GM12864 (cell line): ENCODE results near the gene MYCBP2.
A peak's percentile ranks its signal among the peaks of the same experiment; 100 is the strongest.

Experiments used
- DNase-seq: peaks from one replicate; pipeline ENCODE4 v3.0.0-alpha.2; 2011; ENCODE audit warnings: low read depth
- H3K4me3 ChIP-seq: 2 replicates; pipeline ENCODE4 v1.5.1; 2011; ENCODE audit warnings: mild to moderate bottlenecking, low read depth, low read length, control low read depth
- TF ChIP-seq, protein P1 (sequence below): IDR thresholded peaks from 2 replicates; pipeline ENCODE4 v1.5.1; 2011; ENCODE audit warnings: low read depth, mild to moderate bottlenecking, moderate library complexity, low read length, control low read depth, inconsistent platforms; ENCODE audit errors: missing control alignments

The MYCBP2 gene

DNA sequence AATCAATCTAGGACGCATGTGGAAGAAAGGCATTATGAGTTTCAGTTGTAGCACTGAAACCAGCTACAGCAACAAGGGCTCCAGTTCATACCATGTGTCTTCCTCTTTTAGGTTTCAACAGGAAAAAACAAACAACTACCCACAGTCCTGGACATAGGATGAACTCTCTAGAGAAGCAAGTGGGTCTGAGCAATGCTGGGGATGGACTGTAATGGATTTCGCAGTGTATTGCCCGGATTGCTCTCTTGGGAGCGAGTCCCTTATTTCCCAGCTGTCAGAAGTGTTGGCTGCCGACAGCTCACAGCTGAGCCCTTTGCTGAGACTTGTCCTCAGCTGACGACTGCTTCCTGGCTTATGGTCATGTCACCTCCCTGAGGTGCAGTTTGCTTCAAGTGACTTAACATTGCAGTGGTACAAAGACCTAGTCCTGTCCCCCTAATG is 12.1 kb upstream of the MYCBP2 start:
- no peak for DNase-seq
- TF ChIP-seq, protein P1, sequence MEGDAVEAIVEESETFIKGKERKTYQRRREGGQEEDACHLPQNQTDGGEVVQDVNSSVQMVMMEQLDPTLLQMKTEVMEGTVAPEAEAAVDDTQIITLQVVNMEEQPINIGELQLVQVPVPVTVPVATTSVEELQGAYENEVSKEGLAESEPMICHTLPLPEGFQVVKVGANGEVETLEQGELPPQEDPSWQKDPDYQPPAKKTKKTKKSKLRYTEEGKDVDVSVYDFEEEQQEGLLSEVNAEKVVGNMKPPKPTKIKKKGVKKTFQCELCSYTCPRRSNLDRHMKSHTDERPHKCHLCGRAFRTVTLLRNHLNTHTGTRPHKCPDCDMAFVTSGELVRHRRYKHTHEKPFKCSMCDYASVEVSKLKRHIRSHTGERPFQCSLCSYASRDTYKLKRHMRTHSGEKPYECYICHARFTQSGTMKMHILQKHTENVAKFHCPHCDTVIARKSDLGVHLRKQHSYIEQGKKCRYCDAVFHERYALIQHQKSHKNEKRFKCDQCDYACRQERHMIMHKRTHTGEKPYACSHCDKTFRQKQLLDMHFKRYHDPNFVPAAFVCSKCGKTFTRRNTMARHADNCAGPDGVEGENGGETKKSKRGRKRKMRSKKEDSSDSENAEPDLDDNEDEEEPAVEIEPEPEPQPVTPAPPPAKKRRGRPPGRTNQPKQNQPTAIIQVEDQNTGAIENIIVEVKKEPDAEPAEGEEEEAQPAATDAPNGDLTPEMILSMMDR = no peak

DNA sequence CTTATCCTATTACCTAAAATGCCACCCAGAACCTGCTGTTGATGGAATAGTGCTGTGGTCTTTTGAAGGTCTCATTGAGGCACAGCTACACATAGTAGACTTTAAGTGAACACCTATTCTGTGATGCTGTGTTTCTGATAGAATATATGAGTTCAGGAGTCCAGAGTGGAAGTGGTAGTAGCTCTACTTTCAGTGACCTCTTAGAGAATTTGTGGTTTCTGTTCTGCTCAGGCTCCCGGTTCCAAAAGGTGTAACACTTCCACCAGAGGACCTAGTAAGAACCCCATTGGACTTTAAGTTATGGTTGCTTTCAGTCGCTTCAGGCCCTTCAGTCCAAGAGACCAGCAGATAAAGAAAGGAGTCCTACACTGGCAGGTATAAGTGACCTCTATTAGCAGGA is 11.4 kb upstream of the MYCBP2 start:
- TF ChIP-seq, protein P1 = no peak
- no peak overlapping the region for H3K4me3 ChIP-seq
- no peak for DNase-seq

More for the DNA sequence above, 12.1 kb upstream of the MYCBP2 start:
- H3K4me3 ChIP-seq = peak overlapping the region; percentile 24

DNA sequence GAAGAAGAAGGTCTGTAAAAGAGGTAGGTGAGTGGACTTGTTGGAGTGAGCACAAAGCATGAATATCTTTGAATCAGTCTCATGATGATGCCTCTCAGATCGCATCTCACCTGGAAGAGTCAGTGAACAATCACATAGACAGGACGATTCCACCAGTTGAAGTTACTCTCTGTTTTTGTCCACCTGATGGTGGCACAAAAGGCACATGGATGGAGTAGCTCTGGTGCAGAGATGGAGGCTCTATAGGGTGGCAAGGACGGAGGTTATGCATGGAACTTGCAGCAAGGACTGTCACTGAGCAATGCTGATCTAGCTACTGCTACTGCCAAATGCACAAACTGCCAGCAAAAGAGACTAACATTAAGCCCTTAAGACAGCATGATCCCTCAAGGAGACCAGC is 10.3 kb upstream of the MYCBP2 start:
- no peak for DNase-seq
- no peak overlapping the region for H3K4me3 ChIP-seq
- TF ChIP-seq, protein P1 = no peak

DNA sequence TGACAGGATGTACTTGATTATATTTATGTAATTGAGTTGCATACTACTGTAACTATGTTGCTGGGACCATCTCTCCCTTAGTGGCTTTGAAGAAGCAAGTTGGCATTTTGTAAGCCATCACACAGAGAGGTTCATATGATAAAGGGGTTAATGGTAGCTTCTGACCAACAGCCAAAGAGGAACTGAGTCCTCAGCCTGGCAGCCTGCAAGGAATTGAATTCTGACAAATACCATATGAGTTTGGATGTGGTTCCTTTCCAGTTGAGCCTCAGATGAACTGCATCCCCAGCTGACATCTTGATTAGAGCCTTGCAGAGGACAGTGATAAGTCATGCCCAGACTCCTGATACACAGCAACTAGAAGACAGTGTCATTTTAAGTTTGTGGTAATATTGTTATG is 8.6 kb upstream of the MYCBP2 start:
- no peak for DNase-seq
- TF ChIP-seq, protein P1 = no peak
- H3K4me3 ChIP-seq = no peak overlapping the region

DNA sequence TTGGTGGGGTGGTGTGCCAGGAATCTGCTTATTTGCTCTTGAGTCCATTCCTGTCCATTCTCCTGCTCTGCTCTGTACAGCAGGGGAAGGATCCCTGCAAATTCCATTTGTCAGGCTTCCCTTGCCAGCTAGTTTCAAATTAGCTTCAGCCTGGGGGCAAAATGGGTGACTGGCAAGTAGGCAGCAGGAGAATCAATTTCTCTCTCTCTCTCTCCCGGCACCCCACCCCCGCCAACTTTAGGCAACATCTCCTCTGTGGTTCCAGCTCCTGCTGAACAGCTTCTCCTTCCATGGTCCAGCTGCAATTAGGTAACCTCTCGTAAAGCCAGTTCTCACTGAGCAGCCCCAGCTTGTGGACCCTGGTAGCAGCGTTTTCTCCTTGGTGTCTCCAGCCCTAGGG is 6.7 kb upstream of the MYCBP2 start:
- DNase-seq = no peak
- TF ChIP-seq, protein P1 = no peak
- H3K4me3 ChIP-seq = no peak overlapping the region

DNA sequence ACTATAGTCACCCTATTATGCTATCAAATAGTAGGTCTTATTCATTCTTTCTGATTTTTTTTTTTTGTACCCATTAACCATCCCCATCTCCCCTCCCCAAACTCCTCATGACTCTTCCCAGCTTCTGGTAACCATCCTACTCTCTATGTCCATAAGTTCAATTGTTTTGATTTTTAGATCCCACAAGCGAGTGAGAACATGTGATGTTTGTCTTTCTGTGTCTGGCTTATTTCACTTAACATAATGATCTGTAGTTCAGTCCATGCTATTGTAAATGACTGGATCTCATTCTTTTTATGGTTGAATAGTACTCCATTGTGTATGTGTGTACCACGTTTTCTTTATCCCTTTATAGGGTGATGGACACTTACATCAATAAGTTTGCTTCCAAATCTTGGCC is 4.5 kb upstream of the MYCBP2 start:
- TF ChIP-seq, protein P1 = no peak
- no peak for DNase-seq
- H3K4me3 ChIP-seq = no peak overlapping the region

DNA sequence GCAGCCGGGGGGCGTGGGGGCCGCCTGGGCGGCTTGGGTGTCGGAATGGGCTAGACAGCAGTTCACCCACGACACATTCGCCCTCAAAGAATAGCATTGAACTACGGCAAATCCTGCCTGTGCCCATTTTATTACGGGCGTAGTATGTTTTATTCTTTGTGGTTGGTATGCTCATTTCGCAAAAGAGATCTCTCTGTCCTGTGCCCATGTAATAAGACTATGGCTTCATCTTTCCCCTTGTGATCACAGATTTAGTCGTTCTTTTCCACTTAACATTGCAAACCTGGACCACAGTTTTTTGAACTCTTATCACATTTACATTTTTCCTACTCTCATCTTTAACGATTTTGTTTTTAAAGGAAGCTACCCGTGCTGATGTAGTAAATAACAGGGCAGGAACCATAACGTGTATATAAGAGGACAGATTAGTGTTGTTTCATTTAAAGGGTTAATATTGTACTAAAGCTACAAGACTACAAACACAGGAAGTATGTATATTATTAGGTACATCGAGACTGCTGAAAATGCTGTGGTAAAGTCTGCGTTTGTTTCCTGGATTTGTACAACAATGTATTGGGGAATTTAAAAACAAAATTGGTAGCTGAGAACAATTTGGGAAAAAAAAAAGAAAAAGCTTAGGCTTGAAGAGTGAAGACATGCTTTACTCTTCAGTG is 3.2 kb upstream of the MYCBP2 start:
- no peak for DNase-seq
- peak overlapping the region; percentile 89 for H3K4me3 ChIP-seq
- TF ChIP-seq, protein P1 = no peak
